ENCODE measurements around the gene PTGR3.

The PTGR3 gene, protein sequence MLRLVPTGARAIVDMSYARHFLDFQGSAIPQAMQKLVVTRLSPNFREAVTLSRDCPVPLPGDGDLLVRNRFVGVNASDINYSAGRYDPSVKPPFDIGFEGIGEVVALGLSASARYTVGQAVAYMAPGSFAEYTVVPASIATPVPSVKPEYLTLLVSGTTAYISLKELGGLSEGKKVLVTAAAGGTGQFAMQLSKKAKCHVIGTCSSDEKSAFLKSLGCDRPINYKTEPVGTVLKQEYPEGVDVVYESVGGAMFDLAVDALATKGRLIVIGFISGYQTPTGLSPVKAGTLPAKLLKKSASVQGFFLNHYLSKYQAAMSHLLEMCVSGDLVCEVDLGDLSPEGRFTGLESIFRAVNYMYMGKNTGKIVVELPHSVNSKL

DNA sequence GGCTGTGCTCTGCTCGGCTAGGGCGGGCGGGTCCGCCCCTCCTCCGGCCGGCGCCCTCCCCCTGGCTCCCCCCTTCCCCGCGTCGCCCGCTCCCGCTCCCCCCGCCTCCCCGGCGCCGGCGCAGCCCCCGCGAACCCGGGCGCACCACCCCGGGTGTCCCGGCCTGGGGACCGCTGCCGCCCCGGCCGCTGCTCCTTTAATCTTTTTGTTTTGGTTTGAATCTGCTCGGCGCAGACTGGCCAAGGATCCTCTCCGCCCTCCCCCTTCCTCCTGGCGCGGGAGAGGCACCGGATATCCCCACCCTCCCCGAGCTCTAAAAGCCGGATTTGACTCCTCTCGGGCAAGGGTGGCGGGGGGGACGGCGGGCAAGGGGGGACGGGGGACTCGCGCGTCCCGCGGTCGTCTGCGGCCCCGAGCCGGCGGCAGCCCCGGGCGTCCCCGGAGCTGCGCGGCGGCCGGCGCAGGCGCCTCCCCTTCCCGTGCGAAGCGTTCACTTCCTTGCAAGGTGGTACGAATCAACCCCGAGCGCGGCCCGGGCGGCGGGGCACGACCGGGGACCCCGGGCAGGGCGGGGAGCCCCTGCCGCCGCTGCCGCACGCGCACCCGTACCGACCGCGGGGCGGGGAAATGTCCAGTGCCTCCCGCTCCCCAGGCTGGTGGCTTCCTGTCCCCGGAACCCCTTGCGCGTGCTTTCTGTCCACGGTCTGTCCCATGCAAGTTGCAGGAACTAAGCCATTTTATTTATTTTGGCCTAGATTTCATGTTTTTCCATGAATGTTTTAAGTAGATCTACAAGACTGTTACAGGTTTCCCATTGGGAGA, at the start of gene PTGR3:
Gene PTGR3, minus strand, starts transcription at position 11 of the 822 bp plus-strand sequence. CDS start 81 bp downstream, outside the sequence.
- TF ChIP-seq, protein P1, sequence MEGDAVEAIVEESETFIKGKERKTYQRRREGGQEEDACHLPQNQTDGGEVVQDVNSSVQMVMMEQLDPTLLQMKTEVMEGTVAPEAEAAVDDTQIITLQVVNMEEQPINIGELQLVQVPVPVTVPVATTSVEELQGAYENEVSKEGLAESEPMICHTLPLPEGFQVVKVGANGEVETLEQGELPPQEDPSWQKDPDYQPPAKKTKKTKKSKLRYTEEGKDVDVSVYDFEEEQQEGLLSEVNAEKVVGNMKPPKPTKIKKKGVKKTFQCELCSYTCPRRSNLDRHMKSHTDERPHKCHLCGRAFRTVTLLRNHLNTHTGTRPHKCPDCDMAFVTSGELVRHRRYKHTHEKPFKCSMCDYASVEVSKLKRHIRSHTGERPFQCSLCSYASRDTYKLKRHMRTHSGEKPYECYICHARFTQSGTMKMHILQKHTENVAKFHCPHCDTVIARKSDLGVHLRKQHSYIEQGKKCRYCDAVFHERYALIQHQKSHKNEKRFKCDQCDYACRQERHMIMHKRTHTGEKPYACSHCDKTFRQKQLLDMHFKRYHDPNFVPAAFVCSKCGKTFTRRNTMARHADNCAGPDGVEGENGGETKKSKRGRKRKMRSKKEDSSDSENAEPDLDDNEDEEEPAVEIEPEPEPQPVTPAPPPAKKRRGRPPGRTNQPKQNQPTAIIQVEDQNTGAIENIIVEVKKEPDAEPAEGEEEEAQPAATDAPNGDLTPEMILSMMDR (IDR thresholded peaks at IDR 0.05; ENCODE audit: extremely low read depth, insufficient read depth, missing control alignments), result no peak
- in situ Hi-C loops (cut with MboI; ENCODE audit: low pct_unique_long_range_greater_than_20kb, low sequenced_read_pairs, unreplicated experiment), result no loop called here
- DNase-seq (ENCODE audit: low spot score), result peak; percentile 90

DNA sequence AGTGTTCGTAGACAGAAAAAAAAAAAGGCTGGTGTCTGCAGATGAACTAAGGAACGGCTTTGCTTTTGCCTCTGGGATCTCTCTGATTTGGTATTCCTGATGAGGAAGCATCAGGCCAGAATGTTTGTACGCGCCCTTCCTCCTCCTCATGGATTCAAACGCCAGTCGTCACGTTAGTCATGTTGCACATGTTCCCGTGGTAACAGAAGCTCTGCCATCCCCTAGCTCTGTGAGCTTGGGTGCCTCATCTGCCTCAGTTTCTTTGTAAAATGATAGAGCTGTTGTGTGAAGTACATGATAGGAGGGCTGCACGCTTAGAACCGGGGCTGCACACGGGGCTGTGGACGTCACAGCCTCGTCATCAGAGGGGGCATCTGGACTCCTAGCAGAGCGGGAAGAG, 48.7 kb upstream of the PTGR3 start:
- no peak for DNase-seq (ENCODE audit: low spot score)
- in situ Hi-C loops (cut with MboI; ENCODE audit: low pct_unique_long_range_greater_than_20kb, low sequenced_read_pairs, unreplicated experiment), result no loop called here
- TF ChIP-seq, protein P1 (IDR thresholded peaks at IDR 0.05; ENCODE audit: extremely low read depth, insufficient read depth, missing control alignments), result no peak

DNA sequence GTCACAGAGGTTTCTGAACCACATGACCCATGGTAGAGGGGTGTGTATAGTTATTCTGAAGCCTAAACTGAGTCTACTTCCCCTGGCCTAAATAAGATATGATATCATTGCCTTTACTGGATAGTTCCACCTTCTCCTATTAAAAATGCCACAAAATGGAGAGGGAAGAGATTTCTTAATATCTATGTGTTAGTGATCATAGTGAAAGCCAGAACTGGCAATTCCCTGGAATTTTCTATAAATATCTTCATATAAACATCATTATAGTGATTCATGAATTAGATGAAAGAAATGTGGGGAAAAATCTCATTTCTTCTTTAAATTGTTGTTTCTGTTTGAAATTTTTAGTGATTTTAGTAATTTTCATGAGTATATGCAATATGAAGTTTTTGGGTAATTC, 47.4 kb upstream of the PTGR3 start:
- DNase-seq (ENCODE audit: low spot score), result no peak
- TF ChIP-seq, protein P1 (IDR thresholded peaks at IDR 0.05; ENCODE audit: extremely low read depth, insufficient read depth, missing control alignments), result no peak
- in situ Hi-C loops (cut with MboI; ENCODE audit: low pct_unique_long_range_greater_than_20kb, low sequenced_read_pairs, unreplicated experiment), result no loop called here

DNA sequence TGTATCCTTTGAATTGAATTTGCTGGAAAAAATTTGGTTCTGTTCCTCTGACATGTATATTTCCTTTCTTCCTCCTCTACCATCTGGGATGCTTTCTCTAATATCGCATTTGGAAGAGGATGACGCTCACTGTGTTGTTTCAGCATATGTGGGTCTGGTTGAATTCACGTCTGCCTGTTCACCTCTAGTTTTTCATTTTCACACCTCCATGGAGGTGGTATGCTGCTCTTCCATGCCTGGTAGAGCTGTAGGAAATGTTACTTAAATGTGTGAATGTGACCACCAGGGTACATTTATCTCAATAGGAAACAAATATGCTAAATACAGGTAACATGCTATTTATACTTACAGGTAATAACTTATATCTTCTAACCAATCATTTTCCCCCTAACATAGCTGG, 46.2 kb upstream of the PTGR3 start:
- in situ Hi-C loops (cut with MboI; ENCODE audit: low pct_unique_long_range_greater_than_20kb, low sequenced_read_pairs, unreplicated experiment), result no loop called here
- no peak for DNase-seq (ENCODE audit: low spot score)
- TF ChIP-seq, protein P1 (IDR thresholded peaks at IDR 0.05; ENCODE audit: extremely low read depth, insufficient read depth, missing control alignments), result no peak

DNA sequence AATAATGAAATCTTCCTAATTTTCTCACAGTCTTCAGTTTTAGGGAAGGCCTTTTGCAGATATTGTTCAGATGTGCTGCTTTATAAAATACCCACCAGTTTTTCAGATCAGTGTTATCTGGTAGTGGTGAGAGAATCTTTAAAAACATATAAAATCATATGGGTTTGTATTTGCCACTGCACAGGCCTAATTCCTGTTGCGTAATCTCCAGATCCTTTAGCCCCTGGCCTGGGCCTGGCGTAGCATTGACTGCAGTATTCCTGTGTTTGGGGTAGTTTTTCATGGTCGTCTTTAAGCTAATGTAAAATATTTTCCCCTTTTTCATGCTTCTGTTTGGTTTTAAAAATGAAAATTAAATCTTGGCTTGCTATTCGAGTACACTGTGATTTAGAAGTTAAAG, 44.8 kb upstream of the PTGR3 start:
- no peak for DNase-seq (ENCODE audit: low spot score)
- TF ChIP-seq, protein P1 (IDR thresholded peaks at IDR 0.05; ENCODE audit: extremely low read depth, insufficient read depth, missing control alignments), result no peak
- in situ Hi-C loops (cut with MboI; ENCODE audit: low pct_unique_long_range_greater_than_20kb, low sequenced_read_pairs, unreplicated experiment), result no loop called here

DNA sequence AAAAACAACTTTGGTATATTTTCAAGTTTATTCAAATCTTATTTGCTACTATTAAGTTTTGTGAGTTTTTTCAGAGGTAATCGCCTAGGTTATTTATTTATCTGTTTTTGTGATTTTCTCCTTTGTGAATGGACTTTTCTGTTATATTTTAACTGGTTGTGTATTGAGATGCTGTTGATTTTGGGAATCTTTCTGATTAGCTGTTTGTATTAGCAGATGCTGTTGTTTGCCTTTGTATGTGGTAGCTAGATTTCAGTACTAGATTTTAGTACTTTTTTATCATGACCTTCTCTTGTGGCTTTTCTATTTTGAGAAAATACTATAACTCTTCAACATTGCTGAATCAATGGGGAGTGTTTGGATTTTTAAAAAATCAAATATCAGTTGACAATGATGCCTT, 44.1 kb upstream of the PTGR3 start:
- TF ChIP-seq, protein P1 (IDR thresholded peaks at IDR 0.05; ENCODE audit: extremely low read depth, insufficient read depth, missing control alignments), result no peak
- in situ Hi-C loops (cut with MboI; ENCODE audit: low pct_unique_long_range_greater_than_20kb, low sequenced_read_pairs, unreplicated experiment), result no loop called here
- DNase-seq (ENCODE audit: low spot score), result no peak
